Chondrocyte (in vitro differentiated cells): ENCODE measurements around the gene MEMO1. TPM values are rescaled to one million over a fixed set of nuclear protein-coding genes. Genes with fewer than 3 reads are reported as not detected.
A peak's percentile ranks its signal among the peaks of the same experiment; 100 is the strongest.

Experiments
- DNase-seq: peaks from one replicate; pipeline ENCODE4 v3.0.0; 2021; ENCODE audit warnings: mixed read lengths, low spot score
- H3K27ac Mint-ChIP-seq: one replicate; pipeline ENCODE4 v1.8.0; 2021; ENCODE audit warnings: mild to moderate bottlenecking, moderate library complexity, mixed read lengths; ENCODE audit not compliant: unreplicated experiment
- H3K27me3 Mint-ChIP-seq: 2 replicates; pipeline ENCODE4 v1.8.0; 2021; ENCODE audit warnings: low read depth, mixed read lengths
- H3K36me3 Mint-ChIP-seq: 2 replicates; pipeline ENCODE4 v1.8.0; 2021; ENCODE audit warnings: low read depth, mixed read lengths
- H3K4me1 Mint-ChIP-seq: 2 replicates; pipeline ENCODE4 v1.8.0; 2021; ENCODE audit warnings: low read depth, mild to moderate bottlenecking, mixed read lengths
- H3K4me3 Mint-ChIP-seq: one replicate; pipeline ENCODE4 v1.8.0; 2021; ENCODE audit warnings: mild to moderate bottlenecking, moderate library complexity, mixed read lengths; ENCODE audit not compliant: unreplicated experiment
- H3K9me3 Mint-ChIP-seq: 2 replicates; pipeline ENCODE4 v1.8.0; 2021; ENCODE audit warnings: low read depth, mixed read lengths
- total RNA-seq: library from RNA; stranded (reverse); gene quantifications from 3 replicates; pipeline ENCODE4 v1.2.1, GENCODE V29; 2021
- TF ChIP-seq, protein P1 (sequence below): fragments of 200-600 bp; sonication (generic); IDR thresholded peaks from 2 replicates; pipeline ENCODE4 v1.5.0; 2021; ENCODE audit warnings: antibody characterized with exemption, mild to moderate bottlenecking, moderate library complexity

The MEMO1 gene
- total RNA-seq, 1 donor from 2014 or later, result 41.9 TPM

DNA sequence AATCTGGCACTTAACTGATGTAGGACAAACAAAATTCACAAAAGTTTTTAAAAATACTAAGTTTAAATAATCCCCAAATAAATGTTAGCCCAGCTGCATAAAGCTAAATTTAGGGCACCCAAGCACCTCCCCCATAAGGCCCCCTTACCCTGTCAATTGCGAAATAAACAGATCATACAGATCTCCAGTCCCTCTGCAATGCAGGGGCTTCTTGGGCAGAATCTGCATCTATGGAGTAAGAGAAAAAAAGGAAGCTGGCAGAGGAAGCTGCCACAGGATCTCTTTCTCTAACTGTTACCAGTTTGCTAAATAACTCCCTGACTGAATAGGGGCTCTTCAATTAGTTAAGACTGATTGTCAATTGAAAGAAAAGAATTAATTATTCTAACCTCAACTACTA is 117.7 kb downstream of the MEMO1 start:
- peaks cover 14% of the 10 kb centered on the region for H3K36me3 Mint-ChIP-seq
- no peak overlapping the region for H3K4me3 Mint-ChIP-seq
- H3K27ac Mint-ChIP-seq, result no peak overlapping the region
- TF ChIP-seq, protein P1, sequence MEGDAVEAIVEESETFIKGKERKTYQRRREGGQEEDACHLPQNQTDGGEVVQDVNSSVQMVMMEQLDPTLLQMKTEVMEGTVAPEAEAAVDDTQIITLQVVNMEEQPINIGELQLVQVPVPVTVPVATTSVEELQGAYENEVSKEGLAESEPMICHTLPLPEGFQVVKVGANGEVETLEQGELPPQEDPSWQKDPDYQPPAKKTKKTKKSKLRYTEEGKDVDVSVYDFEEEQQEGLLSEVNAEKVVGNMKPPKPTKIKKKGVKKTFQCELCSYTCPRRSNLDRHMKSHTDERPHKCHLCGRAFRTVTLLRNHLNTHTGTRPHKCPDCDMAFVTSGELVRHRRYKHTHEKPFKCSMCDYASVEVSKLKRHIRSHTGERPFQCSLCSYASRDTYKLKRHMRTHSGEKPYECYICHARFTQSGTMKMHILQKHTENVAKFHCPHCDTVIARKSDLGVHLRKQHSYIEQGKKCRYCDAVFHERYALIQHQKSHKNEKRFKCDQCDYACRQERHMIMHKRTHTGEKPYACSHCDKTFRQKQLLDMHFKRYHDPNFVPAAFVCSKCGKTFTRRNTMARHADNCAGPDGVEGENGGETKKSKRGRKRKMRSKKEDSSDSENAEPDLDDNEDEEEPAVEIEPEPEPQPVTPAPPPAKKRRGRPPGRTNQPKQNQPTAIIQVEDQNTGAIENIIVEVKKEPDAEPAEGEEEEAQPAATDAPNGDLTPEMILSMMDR, result no peak
- no peaks in the 10 kb centered on the region for H3K27me3 Mint-ChIP-seq
- peaks cover 26% of the 10 kb centered on the region for H3K4me1 Mint-ChIP-seq
- H3K9me3 Mint-ChIP-seq, result peaks cover 14% of the 10 kb centered on the region
- DNase-seq, result no peak

DNA sequence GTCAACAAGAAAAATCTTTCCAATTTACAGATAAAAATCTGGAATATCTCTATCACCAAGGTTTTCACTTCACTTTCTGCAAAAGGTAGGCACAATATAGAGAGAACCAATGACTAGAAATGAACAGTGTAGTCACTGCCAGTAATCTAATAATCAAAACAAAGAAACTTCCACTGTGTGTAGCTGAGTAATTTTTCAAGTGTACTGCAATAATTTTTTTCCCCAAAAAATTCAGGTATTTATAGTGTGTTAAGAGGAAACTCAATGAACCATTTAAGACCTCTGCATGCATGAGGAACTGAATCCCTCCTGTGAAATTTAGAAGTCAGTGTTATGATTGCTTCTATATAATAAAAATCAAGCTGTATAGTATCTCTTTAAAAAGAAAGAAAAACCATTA is 121.8 kb downstream of the MEMO1 start:
- Mint-ChIP-seq H3K36me3 (peaks cover 1% of the 10 kb centered on the region), H3K4me3 (no peak overlapping the region), H3K27ac (peak overlapping the region; percentile 60), H3K9me3 (no peaks in the 10 kb centered on the region), H3K4me1 (peaks cover 34% of the 10 kb centered on the region), H3K27me3 (no peaks in the 10 kb centered on the region)
- TF ChIP-seq, protein P1, result no peak
- no peak for DNase-seq

DNA sequence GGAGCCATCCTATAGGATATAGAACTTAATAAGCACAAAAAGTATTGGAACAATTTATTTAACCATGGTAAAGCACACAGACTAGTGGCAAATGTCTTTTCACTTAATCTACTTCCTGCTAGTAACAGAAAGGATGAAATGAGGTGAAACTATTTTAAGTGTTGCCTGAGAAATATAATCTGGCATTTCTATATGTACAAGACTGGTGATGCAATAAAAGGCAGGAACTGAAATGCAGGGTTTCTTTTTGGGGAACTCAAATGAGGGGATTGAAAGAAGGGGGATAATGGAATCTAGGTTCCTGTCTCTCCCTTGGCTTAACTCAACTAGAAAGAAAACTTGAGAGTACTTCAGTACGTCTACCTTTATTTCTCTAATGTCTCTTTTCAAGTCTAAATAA is 122.3 kb downstream of the MEMO1 start:
- TF ChIP-seq, protein P1, result peak; percentile 8
- Mint-ChIP-seq H3K4me3 (no peak overlapping the region), H3K4me1 (peaks cover 34% of the 10 kb centered on the region), H3K27ac (peak overlapping the region; percentile 60), H3K36me3 (peaks cover 1% of the 10 kb centered on the region), H3K9me3 (no peaks in the 10 kb centered on the region), H3K27me3 (no peaks in the 10 kb centered on the region)
- DNase-seq, result no peak

DNA sequence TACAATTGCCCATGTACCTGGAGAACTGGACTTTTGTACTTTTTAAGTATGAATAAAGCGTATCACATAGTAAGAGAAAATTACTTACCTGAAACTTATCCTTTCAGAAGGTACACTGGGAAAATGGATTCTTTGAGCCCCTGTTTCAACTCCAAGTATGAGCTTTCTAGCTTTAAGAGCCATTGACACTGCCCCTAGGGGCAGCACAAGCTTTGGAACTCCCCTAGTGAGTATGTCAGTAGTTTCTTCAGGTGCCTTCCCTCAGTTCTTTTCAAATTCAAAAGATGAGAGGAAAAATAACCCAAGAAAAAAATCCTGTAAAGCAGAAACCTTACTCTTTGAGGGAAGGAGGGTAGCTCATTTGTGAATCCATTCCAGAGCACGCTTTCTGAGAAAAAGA is 124.1 kb downstream of the MEMO1 start:
- DNase-seq, result no peak
- Mint-ChIP-seq H3K27ac (no peak overlapping the region), H3K36me3 (peaks cover under 1% of the 10 kb centered on the region), H3K4me1 (peaks cover 27% of the 10 kb centered on the region), H3K9me3 (no peaks in the 10 kb centered on the region), H3K4me3 (no peak overlapping the region), H3K27me3 (no peaks in the 10 kb centered on the region)
- TF ChIP-seq, protein P1, result peak; percentile 49

DNA sequence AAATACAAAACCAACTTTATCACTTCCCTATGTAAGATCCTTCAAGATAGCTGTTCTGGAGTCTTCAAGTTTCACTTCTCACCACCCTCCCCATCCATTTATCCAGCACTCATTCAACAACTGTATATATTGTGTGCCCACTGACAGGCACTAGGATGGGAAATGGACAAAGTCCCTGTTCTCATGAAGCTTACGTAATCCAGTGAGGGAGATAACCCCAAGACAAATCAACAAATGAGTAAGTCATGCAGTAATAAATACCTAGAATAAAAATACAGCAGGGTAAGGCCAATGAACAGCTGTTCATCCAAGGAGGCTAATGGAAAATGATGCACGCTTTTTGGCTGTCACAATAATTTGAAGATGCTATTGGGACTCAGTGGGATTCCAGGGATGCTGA is 133.8 kb downstream of the MEMO1 start:
- H3K4me1 Mint-ChIP-seq, result no peaks in the 10 kb centered on the region
- TF ChIP-seq, protein P1, result no peak
- H3K36me3 Mint-ChIP-seq, result peaks cover 9% of the 10 kb centered on the region
- no peaks in the 10 kb centered on the region for H3K9me3 Mint-ChIP-seq
- H3K4me3 Mint-ChIP-seq, result no peak overlapping the region
- H3K27me3 Mint-ChIP-seq, result no peaks in the 10 kb centered on the region
- DNase-seq, result no peak
- H3K27ac Mint-ChIP-seq, result no peak overlapping the region
